ENCODE measurements around the gene NACAD. TPM values are rescaled to one million over a fixed set of nuclear protein-coding genes. Genes with fewer than 3 reads are reported as not detected.

NACAD gene
- total RNA-seq, 4 donors from 2014 or later: 0.89 to 2.0 (median 1.7) TPM

DNA sequence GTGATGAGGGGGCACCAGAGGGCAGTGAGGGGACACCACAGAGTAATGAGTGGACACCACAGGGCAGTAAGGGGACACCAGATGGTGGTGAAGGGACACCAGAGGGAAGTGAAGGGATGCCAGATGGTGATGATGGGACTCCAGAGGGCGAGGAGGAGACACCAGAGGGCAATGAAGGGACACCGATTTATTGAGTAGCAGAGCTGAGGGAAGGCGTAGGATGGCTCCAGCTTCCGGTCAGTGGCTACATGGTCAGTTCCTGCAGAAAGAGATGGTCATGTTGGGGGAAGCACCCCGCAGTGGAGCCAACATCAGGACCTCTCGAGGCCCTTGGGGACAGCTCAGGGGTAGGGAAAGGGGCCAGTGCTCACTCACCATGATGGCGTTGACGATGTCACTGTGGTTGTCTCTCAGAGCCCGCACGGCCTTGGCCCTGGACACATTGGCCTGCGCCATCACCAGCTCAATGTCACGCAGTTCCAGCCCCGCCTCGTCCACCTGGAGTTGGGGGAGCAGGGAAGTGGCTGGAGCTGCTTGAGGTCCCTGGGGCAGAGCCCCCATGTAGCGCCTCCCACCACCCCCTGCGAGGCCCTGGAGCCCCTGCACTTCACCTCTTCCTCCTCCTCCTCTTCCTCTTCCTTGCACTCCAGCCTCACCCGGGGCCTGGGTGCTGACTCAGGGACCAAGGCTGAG, 8.4 kb downstream of the NACAD start:
- no peak for DNase-seq (ENCODE audit: low spot score in 2 of 2)
- WGBS, 2 donors: 86 to 92% methylated on average over 17 of the region's 17 CpGs
- TF ChIP-seq CTCF (IDR thresholded peaks at IDR 0.05) (no peak), POLR2A (IDR thresholded peaks at IDR 0.05) (no peak)
- intact Hi-C loops (cut with DNase I; ENCODE audit: low total_unique reads): no loop called here
- H3K4me3 ChIP-seq (ENCODE audit: low read depth, poor library complexity, severe bottlenecking): no peak overlapping the region

- WGBS, 2 donors: 83 to 88% methylated on average over 8 of the region's 8 CpGs
- no peak for DNase-seq (ENCODE audit: low spot score in 2 of 2)
- no peak overlapping the region for H3K4me3 ChIP-seq (ENCODE audit: low read depth, poor library complexity, severe bottlenecking)
- intact Hi-C loops (cut with DNase I; ENCODE audit: low total_unique reads): no loop called here
- TF ChIP-seq POLR2A (IDR thresholded peaks at IDR 0.05): no peak
- no peak for TF ChIP-seq CTCF (IDR thresholded peaks at IDR 0.05)
These were observed 10.6 kb downstream of the NACAD start for GRCh38 chr7:45078125-45078681.

DNA sequence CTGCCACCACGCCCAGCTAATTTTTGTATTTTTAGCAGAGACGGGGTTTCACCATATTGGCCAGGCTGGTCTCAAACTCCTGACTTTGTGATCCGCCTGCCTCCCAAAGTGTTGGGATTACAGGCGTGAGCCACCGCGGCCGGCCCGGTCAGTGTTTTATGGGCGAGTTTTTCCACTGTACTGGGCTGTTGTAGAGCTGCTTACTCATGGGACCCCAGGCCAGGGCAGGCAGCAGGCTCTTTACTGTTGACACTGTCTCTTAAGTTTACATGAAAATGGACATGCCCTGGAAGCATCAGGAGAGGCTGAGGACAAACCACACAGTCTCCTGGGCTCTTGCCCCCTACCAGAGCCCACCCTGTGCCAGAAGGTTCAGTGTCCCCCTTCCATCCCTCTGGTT, 11.2 kb downstream of the NACAD start:
- intact Hi-C loops (cut with DNase I; ENCODE audit: low total_unique reads): no loop called here
- DNase-seq (ENCODE audit: low spot score in 2 of 2): no peak
- 89 to 91% methylated on average over 9 of the region's 9 CpGs for WGBS, 2 donors
- TF ChIP-seq CTCF (IDR thresholded peaks at IDR 0.05): no peak
- H3K4me3 ChIP-seq (ENCODE audit: low read depth, poor library complexity, severe bottlenecking): no peak overlapping the region

- DNase-seq (ENCODE audit: low spot score in 2 of 2): no peak
- H3K4me3 ChIP-seq (ENCODE audit: low read depth, poor library complexity, severe bottlenecking): no peak overlapping the region
- WGBS, 2 donors: 90 to 96% methylated on average over 5 of the region's 5 CpGs
- no peak for TF ChIP-seq CTCF (IDR thresholded peaks at IDR 0.05)
- TF ChIP-seq POLR2A (IDR thresholded peaks at IDR 0.05): no peak
- intact Hi-C loops (cut with DNase I; ENCODE audit: low total_unique reads): no loop called here
These were observed 11.8 kb downstream of the NACAD start for GRCh38 chr7:45076946-45077345.

GRCh38 chr7:45075871-45076796, 12.6 kb downstream of the NACAD start:
- WGBS, 2 donors: 92 to 93% methylated on average over 32 to 35 of the region's 35 CpGs
- intact Hi-C loops (cut with DNase I; ENCODE audit: low total_unique reads): no loop called here
- H3K4me3 ChIP-seq (ENCODE audit: low read depth, poor library complexity, severe bottlenecking): no peak overlapping the region
- TF ChIP-seq POLR2A (IDR thresholded peaks at IDR 0.05) (no peak), CTCF (IDR thresholded peaks at IDR 0.05) (no peak)
- no peak for DNase-seq (ENCODE audit: low spot score in 2 of 2)
